Activated CD4-positive, alpha-beta T cell treated with anti-CD3 and anti-CD28 coated beads, Interleukin-2, amount 50 U/mL, for 1 hour (primary cell): Measurements from ENCODE around the gene CEP112.
"Not testable (repeated sequence)": the region's sequence is repeated elsewhere in the genome, so short reads cannot be mapped to it uniquely, and the experiment has no call there.

Experiments used
- DNase-seq: peaks from one replicate; pipeline ENCODE4 v3.0.0-alpha.2; 2020

Gene CEP112

GRCh38 chr17:66210208-66210574 is 18.3 kb upstream of the CEP112 start:
- DNase-seq = no peak

GRCh38 chr17:66207936-66208335 is 16.0 kb upstream of the CEP112 start:
- no peak for DNase-seq

- no peak for DNase-seq
Observed at GRCh38 chr17:66203274-66204015, 11.5 kb upstream of the CEP112 start.

GRCh38 chr17:66200685-66201092 is 8.8 kb upstream of the CEP112 start:
- peak; percentile 36 for DNase-seq

GRCh38 chr17:66198242-66198641 is 6.3 kb upstream of the CEP112 start:
- DNase-seq = no peak

GRCh38 chr17:66192378-66192687 is 400 bp upstream of the CEP112 start:
- DNase-seq = no peak

- DNase-seq = no peak
Observed at GRCh38 chr17:66190738-66191592, 968 bp downstream of the CEP112 start.

GRCh38 chr17:66187718-66188117 is 4.2 kb downstream of the CEP112 start:
- DNase-seq = no peak

- DNase-seq = no peak
Observed at GRCh38 chr17:66185862-66186261, 6.1 kb downstream of the CEP112 start.

GRCh38 chr17:66184392-66184791 is 7.5 kb downstream of the CEP112 start:
- no peak for DNase-seq

- DNase-seq = no peak
Observed at GRCh38 chr17:66183529-66183928, 8.4 kb downstream of the CEP112 start.

GRCh38 chr17:66178642-66179041 is 13.3 kb downstream of the CEP112 start:
- no peak for DNase-seq

- no peak for DNase-seq
Observed at GRCh38 chr17:66177048-66177447, 14.9 kb downstream of the CEP112 start.

- no peak for DNase-seq
Observed at GRCh38 chr17:66175892-66176291, 16.0 kb downstream of the CEP112 start.

GRCh38 chr17:66172691-66173223 is 19.2 kb downstream of the CEP112 start:
- no peak for DNase-seq

GRCh38 chr17:66172144-66172543 is 19.8 kb downstream of the CEP112 start:
- DNase-seq = no peak

GRCh38 chr17:66171692-66172091 is 20.2 kb downstream of the CEP112 start:
- DNase-seq = no peak

GRCh38 chr17:66171172-66171571 is 20.8 kb downstream of the CEP112 start:
- no peak for DNase-seq

- DNase-seq = no peak
Observed at GRCh38 chr17:66169839-66170238, 22.1 kb downstream of the CEP112 start.

- no peak for DNase-seq
Observed at GRCh38 chr17:66167189-66167815, 24.6 kb downstream of the CEP112 start.

GRCh38 chr17:66165537-66166123 is 26.3 kb downstream of the CEP112 start:
- no peak for DNase-seq

GRCh38 chr17:66155055-66155454 is 36.9 kb downstream of the CEP112 start:
- not testable (repeated sequence) for DNase-seq

- no peak for DNase-seq
Observed at GRCh38 chr17:66152756-66153155, 39.2 kb downstream of the CEP112 start.
